ENCODE data around the gene PER2.

GRCh38 chr2:238267884-238268680, 20.3 kb downstream of the PER2 start:
- no peak for TF ChIP-seq ZNF384 (IDR thresholded peaks at IDR 0.05)
- TF ChIP-seq FOXK2 (IDR thresholded peaks at IDR 0.05): no peak
- TF ChIP-seq FOXA1 (IDR thresholded peaks at IDR 0.05): no peak
- no peak for TF ChIP-seq NFRKB (IDR thresholded peaks at IDR 0.05)
- TF ChIP-seq HDGF (IDR thresholded peaks at IDR 0.05; ENCODE audit: borderline replicate concordance): no peak
- no peak for TF ChIP-seq SUZ12 (IDR thresholded peaks at IDR 0.05)

Measured in HEK293T (cell line).